HEK293 (cell line): ENCODE measurements around the gene EIF1B.
"Not testable (repeated sequence)": the region's sequence is repeated elsewhere in the genome, so short reads cannot be mapped to it uniquely, and the experiment has no call there.

ENCODE experiments used
- CTCF ChIA-PET: fragments of 350-600 bp; formaldehyde crosslinking; extraction: SDS; loops from one replicate; lab custom pipeline; 2021; ENCODE audit warnings: antibody characterized with exemption; lab: Yijun Ruan, JAX
- POLR2A ChIA-PET: fragments of 300-600 bp; formaldehyde crosslinking; extraction: SDS; loops from one replicate; lab custom pipeline; 2020; ENCODE audit warnings: antibody characterized with exemption, inconsistent platforms; lab: Yijun Ruan, JAX
- H3K27ac ChIP-seq: fragments of 200-500 bp; sonication (Bioruptor generic); 2 replicates; pipeline ENCODE4 v1.5.1; 2014; ENCODE audit warnings: low read depth, low read length, control low read depth, inconsistent platforms; ENCODE audit errors: extremely low read depth
- H3K36me3 ChIP-seq, 2 experiments: fragments of 200-500 bp in 1 of 2; sonication (Bioruptor generic) in 1 of 2; 1 replicate in 1 of 2; 2 replicates in 1 of 2; pipeline ENCODE4 v1.5.1; 2014 to 2017; ENCODE audit warnings: inconsistent platforms in 2 of 2, low read length in 2 of 2; ENCODE audit not compliant: control insufficient read depth in 2 of 2, insufficient read depth in 1 of 2
- H3K4me1 ChIP-seq: fragments of 200-500 bp; sonication (Bioruptor generic); 2 replicates; pipeline ENCODE4 v1.5.1; 2014; ENCODE audit warnings: mild to moderate bottlenecking, low read length, inconsistent platforms; ENCODE audit not compliant: control insufficient read depth, insufficient read depth
- H3K4me3 ChIP-seq: 2 replicates; pipeline ENCODE4 v1.5.1; 2011; ENCODE audit warnings: low read depth, mild to moderate bottlenecking, control low read depth, low read length, moderate library complexity
- H3K9me3 ChIP-seq: fragments of 200-500 bp; sonication (Bioruptor generic); 2 replicates; pipeline ENCODE4 v1.5.1; 2014; ENCODE audit warnings: low read depth, low read length, inconsistent platforms; ENCODE audit not compliant: control insufficient read depth, insufficient read depth
- PRDM2 ChIP-seq: fragments of 450-650 bp; formaldehyde crosslinking; IDR thresholded peaks from 2 replicates; pipeline ENCODE4 v1.5.1; 2016; ENCODE audit warnings: missing biosample characterization, missing genetic modification characterization, borderline replicate concordance
- ZNF157 ChIP-seq: fragments of 450-650 bp; formaldehyde crosslinking; IDR thresholded peaks from 2 replicates; pipeline ENCODE4 v1.5.1; 2016; ENCODE audit warnings: missing biosample characterization, missing genetic modification characterization
- ZNF16 ChIP-seq: fragments of 450-650 bp; formaldehyde crosslinking; IDR thresholded peaks from 2 replicates; pipeline ENCODE4 v1.5.1; 2016; ENCODE audit warnings: low read depth, missing biosample characterization, missing genetic modification characterization
- ZNF174 ChIP-seq: fragments of 450-650 bp; formaldehyde crosslinking; IDR thresholded peaks from 2 replicates; pipeline ENCODE4 v1.5.0; 2017; ENCODE audit warnings: missing biosample characterization, mild to moderate bottlenecking, missing genetic modification characterization
- ZNF274 ChIP-seq, 2 experiments: fragments of 200-500 bp in 1 of 2; fragments of 450-650 bp in 1 of 2; sonication (Bioruptor generic) in 1 of 2; formaldehyde crosslinking in 1 of 2; IDR thresholded peaks; 2 replicates each; pipeline versions ENCODE4 v1.5.1 to v1.6.1; 2014 to 2016; ENCODE audit warnings: borderline replicate concordance in 1 of 2, inconsistent platforms in 1 of 2, low read length in 1 of 2, missing biosample characterization in 1 of 2, missing genetic modification characterization in 1 of 2
- ZNF518A ChIP-seq: fragments of 450-650 bp; formaldehyde crosslinking; conservative IDR thresholded peaks from 2 replicates; pipeline ENCODE4 v1.5.1; 2016; ENCODE audit warnings: low read depth, missing biosample characterization, missing genetic modification characterization
- ZNF521 ChIP-seq: fragments of 450-650 bp; formaldehyde crosslinking; IDR thresholded peaks from 2 replicates; pipeline ENCODE4 v1.5.1; 2017; ENCODE audit warnings: missing biosample characterization, mild to moderate bottlenecking, missing genetic modification characterization
- ZNF529 ChIP-seq: fragments of 450-650 bp; formaldehyde crosslinking; IDR thresholded peaks from 2 replicates; pipeline ENCODE4 v1.5.1; 2017; ENCODE audit warnings: missing genetic modification characterization, missing biosample characterization; ENCODE audit not compliant: insufficient replicate concordance
- ZNF785 ChIP-seq: fragments of 450-650 bp; formaldehyde crosslinking; IDR thresholded peaks from 2 replicates; pipeline ENCODE4 v1.5.1; 2016; ENCODE audit warnings: missing biosample characterization, missing genetic modification characterization

Gene EIF1B

GRCh38 chr3:40283057-40283456, 26.4 kb upstream of the EIF1B start:
- H3K36me3 ChIP-seq, H3K27ac ChIP-seq, H3K4me1 ChIP-seq, H3K4me3 ChIP-seq, POLR2A ChIA-PET, CTCF ChIA-PET, H3K9me3 ChIP-seq: not testable (repeated sequence)

- Histone ChIP-seq H3K9me3 (no peaks in the 10 kb centered on the region), H3K4me3 (no peak overlapping the region), H3K27ac (no peak overlapping the region), H3K4me1 (no peaks in the 10 kb centered on the region), H3K36me3 (no peaks in the 10 kb centered on the region)
- CTCF ChIA-PET = interaction anchor here (0.6 to 1.8 kb wide), 3 partner anchors 22 to 194 kb away, joined by 3 to 6 read pairs (median 4); partner anchors contain the start of gene EIF1B
- no peak for TF ChIP-seq ZNF529 (tag by site-specific recombination)
- no peak for TF ChIP-seq ZNF785
- no peak for TF ChIP-seq ZNF157 (tag by site-specific recombination)
- no peak for TF ChIP-seq ZNF521 (tag by site-specific recombination)
- POLR2A ChIA-PET = no interaction called here
Measured at GRCh38 chr3:40287248-40287647, 22.3 kb upstream of the EIF1B start.

DNA sequence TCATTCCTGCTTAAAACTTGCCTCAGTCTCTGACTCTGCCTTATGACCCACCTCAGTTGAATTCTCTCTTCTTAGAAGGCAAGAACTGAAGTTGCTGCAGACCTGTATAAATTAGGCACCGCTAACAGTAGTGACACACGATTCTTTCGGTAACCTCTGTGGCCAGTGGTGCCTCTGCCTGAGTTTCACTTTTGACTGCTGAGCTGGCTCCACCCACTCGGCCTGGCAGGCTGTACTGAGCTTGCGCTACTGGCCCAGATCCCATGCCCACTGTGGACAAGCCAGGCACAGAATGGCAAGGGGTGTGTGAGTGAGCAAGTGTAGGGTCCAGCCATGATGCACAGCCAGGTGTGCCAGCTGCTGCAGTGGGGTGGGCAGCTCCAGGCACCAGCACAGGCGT, 19.1 kb upstream of the EIF1B start:
- POLR2A ChIA-PET = no interaction called here
- CTCF ChIA-PET = no interaction called here
- H3K4me3 ChIP-seq = no peak overlapping the region

More for the DNA sequence above, 19.1 kb upstream of the EIF1B start:
- H3K4me1 ChIP-seq = no peaks in the 10 kb centered on the region
- no peak for TF ChIP-seq ZNF16 (tag by site-specific recombination)
- no peak for TF ChIP-seq ZNF174 (tag by site-specific recombination)
- no peak for TF ChIP-seq PRDM2
- TF ChIP-seq ZNF518A (tag by site-specific recombination) = no peak
- no peak for TF ChIP-seq ZNF274 (IDR thresholded peaks at IDR 0.05; ENCODE audit: low read length)
- TF ChIP-seq ZNF274 (tag by site-specific recombination; IDR thresholded peaks at IDR 0.05; ENCODE audit: borderline replicate concordance) = no peak
- H3K27ac ChIP-seq = no peak overlapping the region
- no peaks in the 10 kb centered on the region for H3K36me3 ChIP-seq
- no peaks in the 10 kb centered on the region for H3K9me3 ChIP-seq
